Measurements from ENCODE around the gene POLR2J2.
"Not testable (repeated sequence)": the region's sequence is repeated elsewhere in the genome, so short reads cannot be mapped to it uniquely, and the experiment has no call there.

POLR2J2 gene

GRCh38 chr7:102688299-102689036, 17.0 kb upstream of the POLR2J2 start:
- H3K36me3 ChIP-seq; H3K9me3 ChIP-seq; H3K4me1 ChIP-seq; H3K27me3 ChIP-seq; DNase-seq; H3K4me3 ChIP-seq (ENCODE audit: low read depth, low read length): not testable (repeated sequence)

GRCh38 chr7:102682560-102682959, 11.1 kb upstream of the POLR2J2 start:
- H3K36me3 ChIP-seq: not testable (repeated sequence)

DNA sequence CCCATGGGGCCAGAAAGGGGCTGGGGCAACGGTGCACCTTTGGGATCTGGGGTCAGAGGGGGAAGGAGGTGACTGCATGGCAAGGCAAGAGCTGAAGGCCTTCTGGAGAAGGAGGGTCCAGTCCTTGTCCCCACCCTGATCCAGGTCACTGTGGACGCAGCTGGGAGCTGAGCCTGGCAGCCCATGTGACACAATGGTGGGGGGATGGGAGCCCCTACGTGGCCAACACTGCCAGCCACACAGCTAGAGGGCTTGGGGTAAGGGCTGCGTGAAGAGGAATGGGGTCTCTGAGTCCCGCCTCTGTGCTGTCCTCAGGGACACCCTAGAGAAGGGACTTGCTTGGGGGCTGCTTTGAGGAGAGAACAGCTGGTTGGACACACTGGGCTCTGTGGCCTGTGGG, 9.3 kb upstream of the POLR2J2 start:
- DNase-seq; H3K36me3 ChIP-seq; H3K9me3 ChIP-seq; H3K4me3 ChIP-seq (ENCODE audit: low read depth, low read length); H3K4me1 ChIP-seq; H3K27me3 ChIP-seq: not testable (repeated sequence)

More at GRCh38 chr7:102682560-102682959, 11.1 kb upstream of the POLR2J2 start:
- H3K9me3 ChIP-seq; H3K4me1 ChIP-seq; H3K27me3 ChIP-seq; DNase-seq; H3K4me3 ChIP-seq (ENCODE audit: low read depth, low read length): not testable (repeated sequence)

DNA sequence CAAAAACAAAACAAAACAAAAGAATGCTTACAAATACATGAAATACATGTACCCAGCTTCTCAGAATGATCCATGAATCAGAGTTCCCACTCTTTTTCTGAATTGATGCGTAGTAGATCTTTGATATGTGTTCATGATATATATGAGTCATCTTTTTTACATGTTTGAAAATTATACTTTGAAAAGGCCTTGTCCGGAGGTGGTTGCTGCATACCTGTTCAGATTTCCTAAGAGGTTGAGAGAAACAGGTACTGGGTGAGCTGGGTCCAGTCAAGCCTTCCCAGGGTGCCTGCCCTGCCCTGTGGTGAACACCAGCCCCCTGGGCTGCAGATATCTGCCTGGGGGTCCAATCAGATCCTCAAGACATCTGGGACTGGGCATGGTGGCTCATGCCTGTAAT, 4.1 kb upstream of the POLR2J2 start:
- H3K27me3 ChIP-seq; H3K4me3 ChIP-seq (ENCODE audit: low read depth, low read length); H3K4me1 ChIP-seq; H3K36me3 ChIP-seq; H3K9me3 ChIP-seq; DNase-seq: not testable (repeated sequence)

GRCh38 chr7:102673447-102674067, 2.1 kb upstream of the POLR2J2 start:
- H3K4me1 ChIP-seq; H3K4me3 ChIP-seq (ENCODE audit: low read depth, low read length); H3K9me3 ChIP-seq; H3K36me3 ChIP-seq; H3K27me3 ChIP-seq; DNase-seq: not testable (repeated sequence)

GRCh38 chr7:102671956-102672307, 469 bp upstream of the POLR2J2 start:
- not testable (repeated sequence) for H3K4me3 ChIP-seq (ENCODE audit: low read depth, low read length); H3K9me3 ChIP-seq; H3K4me1 ChIP-seq; H3K27me3 ChIP-seq; DNase-seq; H3K36me3 ChIP-seq

DNA sequence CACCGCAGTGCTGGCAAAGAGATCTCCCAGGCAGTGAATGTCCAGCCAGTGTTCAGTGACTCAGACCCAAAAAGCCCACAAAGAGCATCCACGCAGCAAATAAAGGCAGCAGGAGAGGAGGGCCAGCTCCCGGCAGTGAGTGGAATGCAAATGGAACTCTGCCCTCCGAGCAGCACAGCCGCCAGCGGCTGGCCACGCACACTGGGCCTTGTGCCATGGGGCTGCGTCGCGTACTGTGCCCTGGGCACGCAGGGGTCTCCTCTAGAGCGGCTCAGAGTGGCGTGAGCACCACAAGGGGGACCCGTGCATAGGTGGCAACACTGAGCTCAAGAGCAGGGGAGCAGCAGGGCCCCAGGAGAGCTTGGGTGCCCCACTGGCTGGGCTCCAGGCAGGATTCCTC, 3.9 kb downstream of the POLR2J2 start:
- not testable (repeated sequence) for DNase-seq; H3K4me1 ChIP-seq; H3K9me3 ChIP-seq; H3K27me3 ChIP-seq; H3K4me3 ChIP-seq (ENCODE audit: low read depth, low read length); H3K36me3 ChIP-seq

DNA sequence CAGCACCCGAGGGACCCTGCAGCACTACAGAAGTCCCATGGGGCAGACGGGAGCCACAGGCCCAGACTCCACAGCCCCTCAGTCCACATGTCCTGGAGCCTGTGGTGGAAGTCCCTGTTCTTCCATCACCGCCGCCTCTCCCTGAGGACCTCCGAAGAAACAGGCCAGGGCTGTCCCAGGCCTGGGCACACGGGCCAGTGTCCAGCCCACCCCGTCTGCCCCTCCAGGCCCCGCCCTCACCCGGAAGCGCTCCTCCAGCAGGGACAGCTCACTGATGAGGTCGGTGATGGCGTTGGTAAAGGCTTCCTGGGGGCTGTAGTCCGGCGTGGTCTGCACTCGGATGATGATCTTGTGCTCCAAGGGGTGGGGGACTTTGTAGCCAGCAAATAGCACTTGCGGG, 4.6 kb downstream of the POLR2J2 start:
- H3K36me3 ChIP-seq; H3K4me1 ChIP-seq; H3K4me3 ChIP-seq (ENCODE audit: low read depth, low read length); H3K9me3 ChIP-seq; DNase-seq; H3K27me3 ChIP-seq: not testable (repeated sequence)

DNA sequence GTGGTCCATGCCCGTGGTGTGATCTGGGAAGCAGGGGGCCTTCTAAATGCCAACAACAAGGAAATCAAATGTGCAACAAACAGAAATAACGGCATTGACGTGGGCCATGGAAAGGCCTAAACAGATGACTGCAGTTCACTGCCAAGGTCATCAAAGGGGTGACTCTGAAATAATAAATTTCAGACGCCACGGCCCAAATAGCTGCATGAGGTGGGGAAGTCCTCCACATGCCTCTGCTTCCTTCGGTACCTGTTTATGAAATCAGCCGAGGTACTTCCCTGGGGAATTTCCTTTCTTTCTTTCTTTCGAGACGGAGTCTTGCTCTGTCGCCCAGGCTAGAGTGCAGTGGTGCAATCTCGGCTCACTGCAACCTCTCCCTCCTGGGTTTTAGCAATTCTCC, 6.7 kb downstream of the POLR2J2 start:
- not testable (repeated sequence) for H3K4me1 ChIP-seq; H3K27me3 ChIP-seq; H3K9me3 ChIP-seq; DNase-seq; H3K36me3 ChIP-seq; H3K4me3 ChIP-seq (ENCODE audit: low read depth, low read length)

GRCh38 chr7:102649924-102650323, 21.5 kb downstream of the POLR2J2 start, which contains the start of gene SPDYE2B:
TSS of gene SPDYE2B (plus strand) at chr7:102650319. CDS start at chr7:102652349, 2,030 bp downstream.
- DNase-seq; H3K4me3 ChIP-seq (ENCODE audit: low read depth, low read length); H3K36me3 ChIP-seq; H3K9me3 ChIP-seq; H3K4me1 ChIP-seq; H3K27me3 ChIP-seq: not testable (repeated sequence)

DNA sequence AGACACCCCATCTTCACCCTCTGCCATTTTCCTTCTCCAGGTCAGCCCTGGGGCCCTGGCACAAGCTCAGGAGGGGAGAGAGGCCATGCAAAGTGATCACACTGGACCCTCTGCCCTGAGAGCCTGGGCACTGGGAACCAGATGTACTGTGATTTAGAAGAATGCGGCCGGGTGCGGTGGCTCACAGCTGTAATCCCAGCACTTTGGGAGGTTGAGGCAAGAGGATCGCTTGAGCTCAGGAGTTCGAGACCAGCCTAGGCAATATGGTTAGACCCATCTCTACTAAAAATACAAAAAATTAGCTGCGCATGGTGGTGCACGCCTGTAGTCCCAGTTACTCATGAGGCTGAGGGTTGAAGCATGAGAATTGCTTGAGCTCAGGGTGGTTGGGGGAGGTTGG, 23.6 kb downstream of the POLR2J2 start:
- H3K36me3 ChIP-seq; H3K9me3 ChIP-seq; DNase-seq; H3K4me1 ChIP-seq; H3K27me3 ChIP-seq; H3K4me3 ChIP-seq (ENCODE audit: low read depth, low read length): not testable (repeated sequence)

DNA sequence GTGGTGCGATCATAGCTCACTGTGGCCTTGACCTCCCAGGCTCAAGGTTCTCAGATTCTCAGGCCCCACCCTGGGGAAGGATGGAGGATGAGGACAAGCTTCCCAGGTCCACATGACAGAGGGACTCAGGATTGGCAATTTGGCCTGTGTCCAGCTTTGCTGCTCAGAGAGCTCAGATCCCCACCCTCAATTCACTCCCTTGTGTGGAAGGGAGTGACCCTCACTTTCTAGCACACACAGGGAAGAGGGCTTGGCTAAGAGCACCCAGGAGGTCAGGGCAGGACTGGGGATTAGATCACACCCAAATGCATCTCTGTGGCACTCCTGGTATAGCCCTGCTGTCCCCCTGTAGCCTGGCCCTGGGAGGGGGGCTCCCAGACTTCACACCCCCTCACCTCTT, 28.1 kb downstream of the POLR2J2 start:
- not testable (repeated sequence) for H3K4me3 ChIP-seq (ENCODE audit: low read depth, low read length); DNase-seq; H3K4me1 ChIP-seq; H3K9me3 ChIP-seq; H3K36me3 ChIP-seq; H3K27me3 ChIP-seq

- H3K27me3 ChIP-seq; H3K36me3 ChIP-seq; H3K4me1 ChIP-seq; H3K9me3 ChIP-seq; DNase-seq; H3K4me3 ChIP-seq (ENCODE audit: low read depth, low read length): not testable (repeated sequence)
Measured at GRCh38 chr7:102642691-102643090, 28.8 kb downstream of the POLR2J2 start, which contains the start of gene UPK3BL1. TSS of gene UPK3BL1 (minus strand) at chr7:102642791. CDS start at chr7:102642741, 50 bp downstream.

DNA sequence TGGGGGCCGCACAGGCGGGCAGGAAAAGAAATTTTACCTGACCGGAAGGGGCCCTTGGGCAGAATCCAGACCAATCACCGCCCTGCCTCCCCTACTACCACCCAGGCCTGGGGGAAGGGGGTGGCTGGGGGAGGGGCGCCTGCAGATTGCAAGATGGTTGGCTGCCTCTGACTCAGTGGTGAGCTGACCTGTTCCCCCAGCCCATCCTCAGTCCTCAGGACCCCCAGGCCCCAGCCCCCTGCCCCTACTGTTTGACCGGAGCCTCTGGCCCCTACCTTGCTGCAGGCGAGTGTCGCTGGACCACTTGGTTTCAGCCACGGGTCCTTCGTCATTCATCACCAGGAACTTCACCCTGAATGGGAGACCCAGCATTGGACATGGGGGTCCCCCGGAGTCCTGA, 32.6 kb downstream of the POLR2J2 start:
- not testable (repeated sequence) for H3K4me3 ChIP-seq (ENCODE audit: low read depth, low read length); H3K27me3 ChIP-seq; DNase-seq; H3K36me3 ChIP-seq; H3K9me3 ChIP-seq; H3K4me1 ChIP-seq

DNA sequence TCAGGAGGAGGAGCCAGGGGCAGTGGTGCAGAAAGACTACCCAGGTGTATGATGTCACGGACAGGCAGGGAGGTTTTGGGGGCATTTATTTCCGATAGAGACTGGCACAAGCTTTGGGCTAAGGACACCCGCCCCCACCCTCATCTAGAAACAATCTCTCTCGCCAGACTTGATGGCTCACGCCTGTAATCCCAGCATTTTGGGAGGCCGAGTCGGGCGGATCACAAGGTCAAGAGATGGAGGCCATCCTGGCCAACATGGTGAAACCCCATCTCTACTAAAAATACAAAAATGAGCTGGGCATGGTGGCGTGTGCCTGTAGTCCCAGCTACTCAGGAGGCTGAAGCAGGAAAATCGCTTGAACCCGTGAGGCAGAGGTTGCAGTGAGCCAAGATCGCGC, 34.5 kb downstream of the POLR2J2 start:
- H3K36me3 ChIP-seq; H3K9me3 ChIP-seq; H3K27me3 ChIP-seq; H3K4me3 ChIP-seq (ENCODE audit: low read depth, low read length); H3K4me1 ChIP-seq; DNase-seq: not testable (repeated sequence)

- not testable (repeated sequence) for H3K9me3 ChIP-seq; H3K4me1 ChIP-seq; DNase-seq; H3K4me3 ChIP-seq (ENCODE audit: low read depth, low read length); H3K27me3 ChIP-seq; H3K36me3 ChIP-seq
Measured at GRCh38 chr7:102635354-102635753, 36.1 kb downstream of the POLR2J2 start.

- H3K4me1 ChIP-seq; DNase-seq; H3K36me3 ChIP-seq; H3K27me3 ChIP-seq; H3K9me3 ChIP-seq; H3K4me3 ChIP-seq (ENCODE audit: low read depth, low read length): not testable (repeated sequence)
Measured at GRCh38 chr7:102634299-102634698, 37.2 kb downstream of the POLR2J2 start.

Data from BE2C (cell line).